ENCODE results near the gene COG7. TPM values are rescaled to one million over a fixed set of nuclear protein-coding genes. Genes with fewer than 3 reads are reported as not detected.
"Not testable (repeated sequence)": the region's sequence is repeated elsewhere in the genome, so short reads cannot be mapped to it uniquely, and the experiment has no call there.

The COG7 gene
- total RNA-seq, 1 donor from 2014 or later: 24.0 TPM

DNA sequence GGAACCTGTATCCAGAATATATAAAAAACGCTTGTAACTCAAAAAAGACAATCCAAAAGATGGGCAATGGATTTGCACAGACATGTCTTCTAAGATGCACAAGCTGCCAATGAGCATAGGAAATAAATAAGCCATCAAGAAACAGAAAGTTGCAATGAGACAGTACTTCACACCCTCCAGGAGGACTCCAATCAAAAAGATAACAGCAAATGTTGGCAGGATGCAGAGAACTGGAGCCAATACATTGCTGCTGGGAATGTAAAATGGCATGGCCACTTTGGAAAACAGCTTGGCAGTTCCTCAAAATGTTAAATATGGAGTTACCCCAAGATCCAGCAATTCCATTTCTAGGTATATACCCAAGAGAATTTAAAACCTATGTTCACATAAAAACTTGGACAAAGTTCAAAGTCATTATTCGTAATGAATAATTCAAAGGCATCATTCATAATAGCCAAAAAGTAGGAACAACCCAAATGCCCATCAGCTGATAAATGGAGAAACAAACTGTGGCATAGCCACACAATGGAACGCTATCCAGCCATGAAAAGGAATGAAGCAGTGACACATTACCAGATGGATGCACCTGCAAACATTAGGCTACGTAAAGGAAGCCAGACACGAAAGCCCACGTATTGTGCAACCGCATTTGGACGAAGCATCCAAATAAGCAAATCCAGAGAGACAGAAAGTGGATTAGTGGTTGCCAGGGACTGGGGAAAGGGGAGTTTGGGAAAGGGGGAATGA lies 31.7 kb upstream of the COG7 start:
- Mint-ChIP-seq H3K27me3 (no peaks in the 10 kb centered on the region), H3K27ac (no peak overlapping the region), H3K4me1 (ENCODE audit: unreplicated experiment) (no peaks in the 10 kb centered on the region), H3K36me3 (peaks cover 10% of the 10 kb centered on the region), H3K4me3 (no peak overlapping the region), H3K9me3 (no peaks in the 10 kb centered on the region)
- TF ChIP-seq, protein P1, sequence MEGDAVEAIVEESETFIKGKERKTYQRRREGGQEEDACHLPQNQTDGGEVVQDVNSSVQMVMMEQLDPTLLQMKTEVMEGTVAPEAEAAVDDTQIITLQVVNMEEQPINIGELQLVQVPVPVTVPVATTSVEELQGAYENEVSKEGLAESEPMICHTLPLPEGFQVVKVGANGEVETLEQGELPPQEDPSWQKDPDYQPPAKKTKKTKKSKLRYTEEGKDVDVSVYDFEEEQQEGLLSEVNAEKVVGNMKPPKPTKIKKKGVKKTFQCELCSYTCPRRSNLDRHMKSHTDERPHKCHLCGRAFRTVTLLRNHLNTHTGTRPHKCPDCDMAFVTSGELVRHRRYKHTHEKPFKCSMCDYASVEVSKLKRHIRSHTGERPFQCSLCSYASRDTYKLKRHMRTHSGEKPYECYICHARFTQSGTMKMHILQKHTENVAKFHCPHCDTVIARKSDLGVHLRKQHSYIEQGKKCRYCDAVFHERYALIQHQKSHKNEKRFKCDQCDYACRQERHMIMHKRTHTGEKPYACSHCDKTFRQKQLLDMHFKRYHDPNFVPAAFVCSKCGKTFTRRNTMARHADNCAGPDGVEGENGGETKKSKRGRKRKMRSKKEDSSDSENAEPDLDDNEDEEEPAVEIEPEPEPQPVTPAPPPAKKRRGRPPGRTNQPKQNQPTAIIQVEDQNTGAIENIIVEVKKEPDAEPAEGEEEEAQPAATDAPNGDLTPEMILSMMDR (conservative IDR thresholded peaks at IDR 0.05): no peak
- no peak for DNase-seq (ENCODE audit: extremely low spot score, unreplicated experiment)

DNA sequence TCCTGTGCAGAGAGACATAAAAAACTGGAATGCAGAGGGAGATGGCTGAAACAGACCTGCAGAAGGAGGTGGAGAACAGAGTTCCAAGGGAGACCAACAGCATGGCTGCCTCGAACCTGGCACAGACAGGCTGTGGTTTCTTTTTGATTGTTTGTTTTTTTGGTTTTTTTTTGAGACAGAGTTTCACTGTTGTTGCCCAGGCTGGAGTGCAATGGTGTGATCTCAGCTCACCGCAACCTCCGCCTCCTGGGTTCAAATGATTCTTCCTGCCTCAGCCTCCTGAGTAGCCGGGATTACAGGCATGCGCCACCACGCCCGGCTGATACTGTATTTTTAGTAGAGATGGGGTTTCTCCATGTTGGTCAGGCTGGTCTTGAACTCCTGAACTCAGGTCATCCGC lies 30.5 kb upstream of the COG7 start:
- not testable (repeated sequence) for H3K4me3 Mint-ChIP-seq; H3K27ac Mint-ChIP-seq; DNase-seq (ENCODE audit: extremely low spot score, unreplicated experiment); H3K9me3 Mint-ChIP-seq; H3K4me1 Mint-ChIP-seq (ENCODE audit: unreplicated experiment); H3K27me3 Mint-ChIP-seq
- peaks cover 16% of the 10 kb centered on the region for H3K36me3 Mint-ChIP-seq

DNA sequence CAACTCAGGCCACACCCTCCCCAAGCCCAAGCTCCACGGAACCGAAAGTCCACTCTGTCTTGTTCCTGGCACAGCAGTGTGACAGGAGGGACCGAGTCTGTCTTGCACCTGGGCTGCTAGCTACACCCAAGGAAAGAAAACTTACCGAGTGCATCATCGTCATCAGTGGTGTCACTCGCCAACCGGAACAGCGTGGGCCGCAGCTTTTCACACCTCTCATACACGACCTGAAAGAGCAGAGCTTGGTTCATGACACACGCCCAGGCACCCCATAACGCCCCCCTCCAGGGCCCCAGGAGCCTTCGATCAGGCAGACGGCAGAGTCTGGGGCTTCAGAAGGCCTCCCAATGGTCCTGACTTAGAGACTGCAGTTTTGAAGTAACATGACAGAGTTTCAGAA lies 29.8 kb upstream of the COG7 start:
- TF ChIP-seq, protein P1 (conservative IDR thresholded peaks at IDR 0.05): no peak
- DNase-seq (ENCODE audit: extremely low spot score, unreplicated experiment): no peak
- no peaks in the 10 kb centered on the region for H3K27me3 Mint-ChIP-seq
- H3K36me3 Mint-ChIP-seq: peaks cover 16% of the 10 kb centered on the region
- no peak overlapping the region for H3K4me3 Mint-ChIP-seq
- no peak overlapping the region for H3K27ac Mint-ChIP-seq
- H3K4me1 Mint-ChIP-seq (ENCODE audit: unreplicated experiment): no peaks in the 10 kb centered on the region
- no peaks in the 10 kb centered on the region for H3K9me3 Mint-ChIP-seq

DNA sequence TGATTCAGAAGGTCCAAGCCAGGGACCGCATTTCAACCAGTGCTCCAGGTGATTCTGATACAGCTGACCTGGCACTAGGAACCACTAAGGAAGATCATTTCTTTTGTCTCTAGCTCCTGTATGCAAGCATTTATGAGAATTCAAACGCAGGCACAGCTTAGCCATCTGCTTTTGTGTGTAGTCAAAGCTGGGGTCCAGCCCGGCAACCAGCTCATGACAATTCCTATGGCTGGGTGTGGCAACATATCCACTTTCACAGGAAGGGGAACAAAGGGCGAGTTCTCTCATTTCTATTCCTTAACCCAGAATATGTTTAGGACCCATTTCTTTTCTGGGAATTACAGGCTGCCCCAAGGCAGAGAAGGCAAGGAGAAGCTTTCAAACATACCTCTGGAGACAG lies 27.3 kb upstream of the COG7 start:
- Mint-ChIP-seq H3K36me3 (peaks cover 22% of the 10 kb centered on the region), H3K9me3 (no peaks in the 10 kb centered on the region), H3K4me3 (no peak overlapping the region), H3K27ac (no peak overlapping the region), H3K4me1 (ENCODE audit: unreplicated experiment) (no peaks in the 10 kb centered on the region), H3K27me3 (no peaks in the 10 kb centered on the region)
- DNase-seq (ENCODE audit: extremely low spot score, unreplicated experiment): no peak
- TF ChIP-seq, protein P1 (conservative IDR thresholded peaks at IDR 0.05): no peak

DNA sequence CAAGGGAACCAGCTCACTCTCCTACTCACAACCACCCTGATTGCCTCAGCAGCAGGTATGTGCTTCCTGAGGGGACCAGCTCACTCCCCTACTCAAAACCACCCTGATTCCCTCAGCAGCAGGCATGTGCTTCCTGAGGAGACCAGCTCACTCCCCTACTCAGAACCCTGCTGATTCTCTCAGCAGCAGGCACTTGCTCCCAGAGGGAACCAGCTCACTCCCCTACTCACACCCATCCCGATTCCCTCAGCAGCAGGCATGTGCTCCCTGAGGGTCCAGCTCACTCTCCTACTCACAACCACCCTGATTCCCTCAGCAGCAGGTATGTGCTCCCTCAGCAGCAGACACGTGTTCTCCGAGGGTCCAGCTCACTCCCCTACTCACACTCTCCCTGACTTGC lies 26.1 kb upstream of the COG7 start:
- TF ChIP-seq, protein P1 (conservative IDR thresholded peaks at IDR 0.05): no peak
- no peak overlapping the region for H3K4me3 Mint-ChIP-seq
- peaks cover 22% of the 10 kb centered on the region for H3K36me3 Mint-ChIP-seq
- DNase-seq (ENCODE audit: extremely low spot score, unreplicated experiment): no peak
- no peak overlapping the region for H3K27ac Mint-ChIP-seq
- no peaks in the 10 kb centered on the region for H3K27me3 Mint-ChIP-seq
- no peaks in the 10 kb centered on the region for H3K9me3 Mint-ChIP-seq
- no peaks in the 10 kb centered on the region for H3K4me1 Mint-ChIP-seq (ENCODE audit: unreplicated experiment)

DNA sequence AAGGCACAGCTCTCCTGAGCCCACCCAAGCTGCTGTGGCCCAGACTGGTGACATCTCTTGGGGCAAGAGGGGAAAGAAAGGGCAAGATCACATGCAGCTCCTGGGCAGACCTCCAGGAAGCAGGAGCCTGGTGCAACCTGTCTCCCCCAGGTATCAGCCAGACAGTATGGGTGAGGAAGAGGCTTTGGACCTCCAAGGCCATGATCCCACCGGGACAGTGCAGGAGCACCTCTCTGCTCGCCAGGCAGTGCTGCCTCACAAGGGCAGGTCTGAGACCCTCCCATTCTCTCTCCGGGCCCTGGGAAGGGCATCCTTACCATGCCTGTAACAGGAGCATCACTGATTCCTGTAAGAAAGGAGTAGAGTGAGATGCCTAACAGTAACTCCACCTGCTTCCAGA lies 25.6 kb upstream of the COG7 start:
- TF ChIP-seq, protein P1 (conservative IDR thresholded peaks at IDR 0.05): no peak
- peaks cover 25% of the 10 kb centered on the region for H3K36me3 Mint-ChIP-seq
- no peaks in the 10 kb centered on the region for H3K27me3 Mint-ChIP-seq
- no peaks in the 10 kb centered on the region for H3K4me1 Mint-ChIP-seq (ENCODE audit: unreplicated experiment)
- DNase-seq (ENCODE audit: extremely low spot score, unreplicated experiment): no peak
- no peaks in the 10 kb centered on the region for H3K9me3 Mint-ChIP-seq
- no peak overlapping the region for H3K4me3 Mint-ChIP-seq
- H3K27ac Mint-ChIP-seq: no peak overlapping the region

Measured in type B pancreatic cell (in vitro differentiated cells).